ENCODE measurements around the gene CCDC187. TPM values are rescaled to one million over a fixed set of nuclear protein-coding genes. Genes with fewer than 3 reads are reported as not detected.

Gene CCDC187
- total and polyA plus RNA-seq, 2 of the 13 experiments (the other 11 are each of a cell fraction or from before 2014, with no cell fraction given), result 0.03 to 0.13 TPM

DNA sequence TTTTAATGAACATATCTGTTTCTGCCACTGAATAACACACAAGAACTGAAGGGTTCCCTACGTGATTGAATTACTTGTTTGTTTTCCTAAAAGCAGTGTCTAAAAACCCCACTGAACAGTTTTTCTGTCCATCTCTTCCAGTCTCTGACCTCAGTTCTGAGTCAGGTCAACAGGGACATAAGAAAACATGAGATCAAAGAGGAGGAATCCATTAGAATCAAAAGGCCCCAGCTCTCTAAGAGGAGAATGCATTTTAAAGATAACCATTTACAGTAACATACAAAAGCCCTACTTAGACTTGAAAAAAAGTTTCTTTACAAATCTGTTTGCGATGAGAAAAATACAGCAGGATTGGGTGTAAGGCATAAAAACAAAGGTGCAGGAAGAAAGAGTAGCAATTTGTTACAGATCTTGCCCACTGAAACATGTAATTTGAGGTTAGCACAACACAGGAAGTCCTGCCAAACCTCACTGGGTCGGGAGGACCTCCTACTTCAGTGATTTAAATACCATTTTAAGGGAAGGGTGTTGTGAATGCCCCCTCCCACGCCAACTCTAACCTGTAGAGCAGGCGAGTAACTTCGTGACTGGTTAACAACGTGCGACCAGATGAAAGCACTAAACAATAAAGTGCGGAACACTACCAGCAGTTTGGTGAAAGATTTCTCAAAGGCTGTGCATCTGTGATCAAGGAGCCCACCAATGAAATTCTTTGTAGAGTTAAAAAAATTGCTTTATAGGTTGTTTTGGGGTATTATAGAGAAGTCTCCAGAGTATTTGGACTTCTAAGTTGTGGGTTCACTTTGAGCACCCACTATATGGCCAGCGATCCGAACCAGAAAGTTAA lies 59.5 kb downstream of the CCDC187 start (continued):
- TF ChIP-seq, protein P1, sequence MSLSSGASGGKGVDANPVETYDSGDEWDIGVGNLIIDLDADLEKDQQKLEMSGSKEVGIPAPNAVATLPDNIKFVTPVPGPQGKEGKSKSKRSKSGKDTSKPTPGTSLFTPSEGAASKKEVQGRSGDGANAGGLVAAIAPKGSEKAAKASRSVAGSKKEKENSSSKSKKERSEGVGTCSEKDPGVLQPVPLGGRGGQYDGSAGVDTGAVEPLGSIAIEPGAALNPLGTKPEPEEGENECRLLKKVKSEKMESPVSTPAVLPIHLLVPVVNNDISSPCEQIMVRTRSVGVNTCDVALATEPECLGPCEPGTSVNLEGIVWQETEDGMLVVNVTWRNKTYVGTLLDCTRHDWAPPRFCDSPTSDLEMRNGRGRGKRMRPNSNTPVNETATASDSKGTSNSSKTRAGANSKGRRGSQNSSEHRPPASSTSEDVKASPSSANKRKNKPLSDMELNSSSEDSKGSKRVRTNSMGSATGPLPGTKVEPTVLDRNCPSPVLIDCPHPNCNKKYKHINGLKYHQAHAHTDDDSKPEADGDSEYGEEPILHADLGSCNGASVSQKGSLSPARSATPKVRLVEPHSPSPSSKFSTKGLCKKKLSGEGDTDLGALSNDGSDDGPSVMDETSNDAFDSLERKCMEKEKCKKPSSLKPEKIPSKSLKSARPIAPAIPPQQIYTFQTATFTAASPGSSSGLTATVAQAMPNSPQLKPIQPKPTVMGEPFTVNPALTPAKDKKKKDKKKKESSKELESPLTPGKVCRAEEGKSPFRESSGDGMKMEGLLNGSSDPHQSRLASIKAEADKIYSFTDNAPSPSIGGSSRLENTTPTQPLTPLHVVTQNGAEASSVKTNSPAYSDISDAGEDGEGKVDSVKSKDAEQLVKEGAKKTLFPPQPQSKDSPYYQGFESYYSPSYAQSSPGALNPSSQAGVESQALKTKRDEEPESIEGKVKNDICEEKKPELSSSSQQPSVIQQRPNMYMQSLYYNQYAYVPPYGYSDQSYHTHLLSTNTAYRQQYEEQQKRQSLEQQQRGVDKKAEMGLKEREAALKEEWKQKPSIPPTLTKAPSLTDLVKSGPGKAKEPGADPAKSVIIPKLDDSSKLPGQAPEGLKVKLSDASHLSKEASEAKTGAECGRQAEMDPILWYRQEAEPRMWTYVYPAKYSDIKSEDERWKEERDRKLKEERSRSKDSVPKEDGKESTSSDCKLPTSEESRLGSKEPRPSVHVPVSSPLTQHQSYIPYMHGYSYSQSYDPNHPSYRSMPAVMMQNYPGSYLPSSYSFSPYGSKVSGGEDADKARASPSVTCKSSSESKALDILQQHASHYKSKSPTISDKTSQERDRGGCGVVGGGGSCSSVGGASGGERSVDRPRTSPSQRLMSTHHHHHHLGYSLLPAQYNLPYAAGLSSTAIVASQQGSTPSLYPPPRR (CRISPR knock-in tag; IDR thresholded peaks at IDR 0.05; ENCODE audit: borderline replicate concordance), result peak; percentile 67; the same call in 1 of the 2 replicates
- TF ChIP-seq, protein P2, sequence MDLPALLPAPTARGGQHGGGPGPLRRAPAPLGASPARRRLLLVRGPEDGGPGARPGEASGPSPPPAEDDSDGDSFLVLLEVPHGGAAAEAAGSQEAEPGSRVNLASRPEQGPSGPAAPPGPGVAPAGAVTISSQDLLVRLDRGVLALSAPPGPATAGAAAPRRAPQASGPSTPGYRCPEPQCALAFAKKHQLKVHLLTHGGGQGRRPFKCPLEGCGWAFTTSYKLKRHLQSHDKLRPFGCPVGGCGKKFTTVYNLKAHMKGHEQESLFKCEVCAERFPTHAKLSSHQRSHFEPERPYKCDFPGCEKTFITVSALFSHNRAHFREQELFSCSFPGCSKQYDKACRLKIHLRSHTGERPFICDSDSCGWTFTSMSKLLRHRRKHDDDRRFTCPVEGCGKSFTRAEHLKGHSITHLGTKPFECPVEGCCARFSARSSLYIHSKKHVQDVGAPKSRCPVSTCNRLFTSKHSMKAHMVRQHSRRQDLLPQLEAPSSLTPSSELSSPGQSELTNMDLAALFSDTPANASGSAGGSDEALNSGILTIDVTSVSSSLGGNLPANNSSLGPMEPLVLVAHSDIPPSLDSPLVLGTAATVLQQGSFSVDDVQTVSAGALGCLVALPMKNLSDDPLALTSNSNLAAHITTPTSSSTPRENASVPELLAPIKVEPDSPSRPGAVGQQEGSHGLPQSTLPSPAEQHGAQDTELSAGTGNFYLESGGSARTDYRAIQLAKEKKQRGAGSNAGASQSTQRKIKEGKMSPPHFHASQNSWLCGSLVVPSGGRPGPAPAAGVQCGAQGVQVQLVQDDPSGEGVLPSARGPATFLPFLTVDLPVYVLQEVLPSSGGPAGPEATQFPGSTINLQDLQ (CRISPR knock-in tag; IDR thresholded peaks at IDR 0.05), result no peak
- TF ChIP-seq ZNF343 (CRISPR knock-in tag; IDR thresholded peaks at IDR 0.05) (no peak), SP5 (CRISPR knock-in tag; IDR thresholded peaks at IDR 0.05; ENCODE audit: borderline replicate concordance, low read depth) (0 out of 2 replicates have a peak, but pooled peaks have one; percentile 13), SNAI1 (CRISPR knock-in tag; IDR thresholded peaks at IDR 0.05; ENCODE audit: borderline replicate concordance) (no peak), NFRKB (IDR thresholded peaks at IDR 0.05) (no peak), TSC22D2 (CRISPR knock-in tag; IDR thresholded peaks at IDR 0.05; ENCODE audit: borderline replicate concordance) (no peak), ZC3H4 (CRISPR knock-in tag; IDR thresholded peaks at IDR 0.05; ENCODE audit: borderline replicate concordance) (no peak), NAIF1 (CRISPR knock-in tag; IDR thresholded peaks at IDR 0.05; ENCODE audit: borderline replicate concordance) (no peak), TMF1 (CRISPR knock-in tag; IDR thresholded peaks at IDR 0.05; ENCODE audit: low read depth) (no peak), SOX5 (CRISPR knock-in tag; IDR thresholded peaks at IDR 0.05; ENCODE audit: borderline replicate concordance) (peak; percentile 67; the same call in 1 of the 2 replicates), ASH2L (IDR thresholded peaks at IDR 0.05; ENCODE audit: insufficient read length, low read depth, low read length) (peak; percentile 41), HNRNPH1 (optimal IDR thresholded peaks at IDR 0.05; ENCODE audit: low read depth, low read length) (no peak), NR2F6 (IDR thresholded peaks at IDR 0.05) (peak; percentile 86), NR2F6 (CRISPR knock-in tag; IDR thresholded peaks at IDR 0.05) (peak; percentile 72), ZBTB42 (CRISPR knock-in tag; IDR thresholded peaks at IDR 0.05) (no peak)
- TF ChIP-seq, protein P3, sequence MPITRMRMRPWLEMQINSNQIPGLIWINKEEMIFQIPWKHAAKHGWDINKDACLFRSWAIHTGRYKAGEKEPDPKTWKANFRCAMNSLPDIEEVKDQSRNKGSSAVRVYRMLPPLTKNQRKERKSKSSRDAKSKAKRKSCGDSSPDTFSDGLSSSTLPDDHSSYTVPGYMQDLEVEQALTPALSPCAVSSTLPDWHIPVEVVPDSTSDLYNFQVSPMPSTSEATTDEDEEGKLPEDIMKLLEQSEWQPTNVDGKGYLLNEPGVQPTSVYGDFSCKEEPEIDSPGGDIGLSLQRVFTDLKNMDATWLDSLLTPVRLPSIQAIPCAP (CRISPR knock-in tag; IDR thresholded peaks at IDR 0.05; ENCODE audit: low read depth), result no peak
- TF ChIP-seq, protein P4, sequence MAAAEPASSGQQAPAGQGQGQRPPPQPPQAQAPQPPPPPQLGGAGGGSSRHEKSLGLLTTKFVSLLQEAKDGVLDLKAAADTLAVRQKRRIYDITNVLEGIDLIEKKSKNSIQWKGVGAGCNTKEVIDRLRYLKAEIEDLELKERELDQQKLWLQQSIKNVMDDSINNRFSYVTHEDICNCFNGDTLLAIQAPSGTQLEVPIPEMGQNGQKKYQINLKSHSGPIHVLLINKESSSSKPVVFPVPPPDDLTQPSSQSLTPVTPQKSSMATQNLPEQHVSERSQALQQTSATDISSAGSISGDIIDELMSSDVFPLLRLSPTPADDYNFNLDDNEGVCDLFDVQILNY (CRISPR knock-in tag; conservative IDR thresholded peaks at IDR 0.05), result no peak
- TF ChIP-seq, protein P5, sequence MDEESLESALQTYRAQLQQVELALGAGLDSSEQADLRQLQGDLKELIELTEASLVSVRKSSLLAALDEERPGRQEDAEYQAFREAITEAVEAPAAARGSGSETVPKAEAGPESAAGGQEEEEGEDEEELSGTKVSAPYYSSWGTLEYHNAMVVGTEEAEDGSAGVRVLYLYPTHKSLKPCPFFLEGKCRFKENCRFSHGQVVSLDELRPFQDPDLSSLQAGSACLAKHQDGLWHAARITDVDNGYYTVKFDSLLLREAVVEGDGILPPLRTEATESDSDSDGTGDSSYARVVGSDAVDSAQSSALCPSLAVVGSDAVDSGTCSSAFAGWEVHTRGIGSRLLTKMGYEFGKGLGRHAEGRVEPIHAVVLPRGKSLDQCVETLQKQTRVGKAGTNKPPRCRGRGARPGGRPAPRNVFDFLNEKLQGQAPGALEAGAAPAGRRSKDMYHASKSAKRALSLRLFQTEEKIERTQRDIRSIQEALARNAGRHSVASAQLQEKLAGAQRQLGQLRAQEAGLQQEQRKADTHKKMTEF (CRISPR knock-in tag; IDR thresholded peaks at IDR 0.05), result 0 out of 2 replicates have a peak, but pooled peaks have one; percentile 52
